Measurements from ENCODE around the gene NPRL2.

DNA sequence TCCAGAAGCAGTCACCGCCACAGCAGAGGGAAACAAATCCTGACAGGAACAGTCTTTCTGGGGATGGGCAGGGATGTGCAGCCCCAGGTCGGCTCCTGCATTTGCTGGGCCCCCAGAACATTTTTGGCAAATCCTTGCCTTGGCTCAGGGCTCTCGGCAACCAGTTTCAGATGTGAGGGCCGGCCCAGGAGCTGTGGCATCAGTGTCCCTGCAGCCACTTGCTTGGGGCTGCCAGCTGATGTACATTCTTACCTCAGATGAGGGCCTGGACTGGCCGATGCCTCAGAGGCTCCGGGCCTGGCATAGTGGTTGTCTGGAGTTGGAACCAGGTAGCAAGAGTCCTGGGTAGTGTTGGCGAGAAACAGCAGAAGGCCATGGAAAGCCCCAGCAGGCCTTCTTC is 4.3 kb upstream of the NPRL2 start:
- TF ChIP-seq, protein P1, sequence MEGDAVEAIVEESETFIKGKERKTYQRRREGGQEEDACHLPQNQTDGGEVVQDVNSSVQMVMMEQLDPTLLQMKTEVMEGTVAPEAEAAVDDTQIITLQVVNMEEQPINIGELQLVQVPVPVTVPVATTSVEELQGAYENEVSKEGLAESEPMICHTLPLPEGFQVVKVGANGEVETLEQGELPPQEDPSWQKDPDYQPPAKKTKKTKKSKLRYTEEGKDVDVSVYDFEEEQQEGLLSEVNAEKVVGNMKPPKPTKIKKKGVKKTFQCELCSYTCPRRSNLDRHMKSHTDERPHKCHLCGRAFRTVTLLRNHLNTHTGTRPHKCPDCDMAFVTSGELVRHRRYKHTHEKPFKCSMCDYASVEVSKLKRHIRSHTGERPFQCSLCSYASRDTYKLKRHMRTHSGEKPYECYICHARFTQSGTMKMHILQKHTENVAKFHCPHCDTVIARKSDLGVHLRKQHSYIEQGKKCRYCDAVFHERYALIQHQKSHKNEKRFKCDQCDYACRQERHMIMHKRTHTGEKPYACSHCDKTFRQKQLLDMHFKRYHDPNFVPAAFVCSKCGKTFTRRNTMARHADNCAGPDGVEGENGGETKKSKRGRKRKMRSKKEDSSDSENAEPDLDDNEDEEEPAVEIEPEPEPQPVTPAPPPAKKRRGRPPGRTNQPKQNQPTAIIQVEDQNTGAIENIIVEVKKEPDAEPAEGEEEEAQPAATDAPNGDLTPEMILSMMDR (conservative IDR thresholded peaks at IDR 0.05): no peak
- TF ChIP-seq EZH2 (IDR thresholded peaks at IDR 0.05; ENCODE audit: low read depth): no peak

All from PC-9 (cell line).